Measurements from ENCODE around the gene TMEM129.
A peak's percentile ranks its signal among the peaks of the same experiment; 100 is the strongest.

TMEM129 gene

DNA sequence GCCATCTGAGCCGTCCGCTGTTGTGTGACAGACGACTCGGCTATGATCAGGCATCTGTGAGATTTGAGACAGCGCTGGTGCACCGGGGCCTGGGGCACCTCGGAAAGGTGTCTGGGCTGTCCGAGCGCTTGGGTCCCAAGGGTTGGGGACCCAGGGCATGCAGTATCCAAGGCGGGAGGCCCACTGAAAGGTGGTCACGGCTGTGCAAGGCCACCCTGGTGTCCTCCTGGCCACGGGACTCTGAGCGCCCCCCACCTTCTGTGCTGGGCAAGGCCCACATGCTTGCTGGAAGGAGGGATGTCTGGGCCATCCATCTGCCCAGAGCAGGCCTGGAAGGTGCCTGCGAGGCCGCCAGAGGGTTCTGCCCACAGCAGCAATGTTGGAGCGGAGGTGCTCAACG is 20.1 kb upstream of the TMEM129 start:
- DNase-seq = no peak

DNA sequence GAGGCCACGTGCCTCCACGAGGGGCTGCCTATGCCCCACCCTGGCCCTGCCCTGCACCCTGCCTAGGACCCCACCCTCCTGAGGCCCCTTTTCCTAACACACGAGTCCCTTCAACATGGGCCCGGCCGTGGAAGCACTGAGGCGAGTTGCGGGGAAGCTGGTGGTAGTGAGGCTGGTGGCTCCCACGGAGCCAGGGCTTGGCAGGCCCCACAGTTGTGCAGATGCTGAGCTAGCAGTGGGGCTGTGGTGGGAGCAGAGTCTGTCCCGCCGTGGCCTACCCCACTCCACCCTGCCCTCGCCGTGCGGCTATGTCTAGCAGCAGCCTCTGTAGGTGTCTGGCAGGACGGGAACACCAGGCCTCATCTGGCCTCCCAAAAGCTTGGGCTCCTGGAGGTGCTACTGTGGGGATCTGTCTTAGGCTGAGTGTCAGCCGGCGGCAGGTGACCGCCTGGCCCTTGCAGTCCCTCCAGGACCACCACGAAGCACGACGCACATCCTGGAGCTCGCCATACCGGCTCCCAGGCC is 19.0 kb upstream of the TMEM129 start:
- DNase-seq = no peak

- DNase-seq = no peak
Measured at GRCh38 chr4:1739358-1739757, 18.2 kb upstream of the TMEM129 start.

- no peak for DNase-seq
Measured at GRCh38 chr4:1738410-1738809, 17.3 kb upstream of the TMEM129 start.

DNA sequence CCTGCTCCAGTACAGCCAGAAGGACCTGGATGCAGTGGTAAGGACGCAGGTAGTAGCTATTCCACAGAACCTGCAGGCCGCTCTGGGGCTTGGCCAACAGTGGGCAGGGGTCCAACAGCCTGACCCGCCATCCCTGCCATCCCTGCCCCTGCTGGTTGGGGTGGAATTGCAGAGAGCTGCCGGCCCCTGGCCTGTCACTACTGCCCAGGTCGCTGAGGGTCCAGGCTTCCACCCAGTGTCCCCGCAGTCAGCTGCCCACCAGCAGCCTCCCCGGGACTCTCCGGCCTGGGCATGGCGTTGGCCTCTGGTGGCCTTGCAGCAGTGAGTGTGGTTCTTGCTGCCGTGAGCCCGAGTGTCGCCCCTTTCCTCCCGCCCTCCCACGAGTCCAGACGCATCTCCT is 16.5 kb upstream of the TMEM129 start:
- DNase-seq = no peak

DNA sequence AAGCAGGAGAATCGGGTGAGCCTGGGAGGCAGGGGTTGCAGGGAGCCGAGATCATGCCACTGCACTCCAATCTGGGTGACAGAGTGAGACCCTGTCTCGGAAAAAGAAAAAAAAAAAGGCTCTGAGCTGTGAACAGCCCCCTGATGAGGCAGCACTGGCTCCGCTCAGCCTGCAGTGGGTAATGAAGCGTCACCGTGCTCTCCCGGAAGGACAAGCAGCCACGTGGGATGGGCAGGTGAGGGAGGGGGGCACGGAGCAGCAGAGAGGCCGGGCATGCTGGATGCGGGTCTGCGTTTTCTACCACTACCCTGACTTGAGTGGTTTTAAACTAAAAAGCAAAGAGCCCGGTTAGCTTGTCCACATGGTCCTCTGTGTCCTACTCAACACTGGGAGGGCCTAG is 15.7 kb upstream of the TMEM129 start:
- no peak for DNase-seq

GRCh38 chr4:1735215-1735614 is 14.1 kb upstream of the TMEM129 start:
- DNase-seq = no peak

GRCh38 chr4:1732911-1733310 is 11.8 kb upstream of the TMEM129 start:
- DNase-seq = no peak

DNA sequence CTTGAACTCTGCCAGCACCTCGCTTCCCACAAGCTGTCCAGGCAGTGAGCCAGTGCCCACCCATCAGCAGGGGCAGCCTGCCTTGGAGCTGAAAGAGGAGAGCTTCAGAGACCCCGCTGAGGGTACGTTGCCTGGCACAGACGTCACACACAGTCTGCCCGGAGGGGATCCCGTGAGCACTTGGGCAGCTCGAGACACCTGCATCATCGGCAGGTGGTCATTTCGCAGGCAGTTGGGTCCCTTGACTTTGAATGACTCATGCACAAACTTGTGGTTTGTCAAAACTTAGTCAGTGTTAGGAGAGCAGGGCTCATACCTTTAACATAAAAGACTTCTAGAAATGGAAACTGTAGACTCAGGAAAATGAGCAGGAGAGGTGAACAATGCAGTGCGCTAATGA is 10.1 kb upstream of the TMEM129 start:
- no peak for DNase-seq

DNA sequence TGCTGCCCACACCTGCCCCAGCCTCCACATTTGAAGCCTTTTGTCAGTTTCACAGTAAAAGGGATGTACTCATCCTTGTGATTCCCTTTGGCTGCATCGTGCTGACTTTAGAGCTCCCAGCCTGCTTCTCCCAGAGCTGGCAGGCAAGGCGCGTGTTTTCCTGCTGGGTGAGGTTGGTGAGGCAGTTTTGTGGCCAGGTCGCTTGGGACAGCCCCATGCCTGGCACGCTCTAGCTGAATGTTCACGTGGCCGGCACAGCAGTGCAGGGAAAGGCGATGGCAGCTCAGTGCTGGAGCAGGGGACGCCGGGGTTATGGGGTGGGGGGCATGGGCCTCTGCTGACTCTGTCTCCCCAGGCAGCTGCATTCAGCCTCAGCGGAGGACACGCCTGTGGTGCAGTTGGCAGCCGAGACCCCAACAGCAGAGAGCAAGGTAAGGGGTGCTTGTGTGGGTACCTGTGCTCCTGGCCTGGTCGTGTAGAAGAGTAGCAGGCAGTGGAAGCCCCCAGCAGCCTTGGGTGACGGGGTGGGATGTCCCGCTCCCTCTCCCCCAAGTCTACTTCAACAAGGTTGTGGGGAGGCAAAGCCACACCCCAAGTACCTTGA is 9.5 kb upstream of the TMEM129 start:
- DNase-seq = no peak

DNA sequence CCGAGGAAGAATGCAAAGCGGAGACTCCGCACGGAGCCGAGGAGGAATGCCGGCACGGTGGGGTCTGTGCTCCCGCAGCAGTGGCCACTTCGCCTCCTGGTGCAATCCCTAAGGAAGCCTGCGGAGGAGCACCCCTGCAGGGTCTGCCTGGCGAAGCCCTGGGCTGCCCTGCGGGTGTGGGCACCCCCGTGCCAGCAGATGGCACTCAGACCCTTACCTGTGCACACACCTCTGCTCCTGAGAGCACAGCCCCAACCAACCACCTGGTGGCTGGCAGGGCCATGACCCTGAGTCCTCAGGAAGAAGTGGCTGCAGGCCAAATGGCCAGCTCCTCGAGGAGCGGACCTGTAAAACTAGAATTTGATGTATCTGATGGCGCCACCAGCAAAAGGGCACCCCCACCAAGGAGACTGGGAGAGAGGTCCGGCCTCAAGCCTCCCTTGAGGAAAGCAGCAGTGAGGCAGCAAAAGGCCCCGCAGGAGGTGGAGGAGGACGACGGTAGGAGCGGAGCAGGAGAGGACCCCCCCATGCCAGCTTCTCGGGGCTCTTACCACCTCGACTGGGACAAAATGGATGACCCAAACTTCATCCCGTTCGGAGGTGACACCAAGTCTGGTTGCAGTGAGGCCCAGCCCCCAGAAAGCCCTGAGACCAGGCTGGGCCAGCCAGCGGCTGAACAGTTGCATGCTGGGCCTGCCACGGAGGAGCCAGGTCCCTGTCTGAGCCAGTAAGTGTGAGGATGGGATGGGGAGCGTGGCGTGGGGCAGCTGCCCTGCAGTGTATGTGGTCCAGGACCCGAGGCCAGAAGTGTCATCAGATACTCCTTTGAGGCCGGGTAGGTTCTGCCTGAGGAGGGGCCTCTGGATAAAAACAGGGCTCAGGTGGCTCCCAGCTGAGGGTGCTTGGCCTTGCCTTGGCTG is 7.2 kb upstream of the TMEM129 start:
- DNase-seq = no peak

DNA sequence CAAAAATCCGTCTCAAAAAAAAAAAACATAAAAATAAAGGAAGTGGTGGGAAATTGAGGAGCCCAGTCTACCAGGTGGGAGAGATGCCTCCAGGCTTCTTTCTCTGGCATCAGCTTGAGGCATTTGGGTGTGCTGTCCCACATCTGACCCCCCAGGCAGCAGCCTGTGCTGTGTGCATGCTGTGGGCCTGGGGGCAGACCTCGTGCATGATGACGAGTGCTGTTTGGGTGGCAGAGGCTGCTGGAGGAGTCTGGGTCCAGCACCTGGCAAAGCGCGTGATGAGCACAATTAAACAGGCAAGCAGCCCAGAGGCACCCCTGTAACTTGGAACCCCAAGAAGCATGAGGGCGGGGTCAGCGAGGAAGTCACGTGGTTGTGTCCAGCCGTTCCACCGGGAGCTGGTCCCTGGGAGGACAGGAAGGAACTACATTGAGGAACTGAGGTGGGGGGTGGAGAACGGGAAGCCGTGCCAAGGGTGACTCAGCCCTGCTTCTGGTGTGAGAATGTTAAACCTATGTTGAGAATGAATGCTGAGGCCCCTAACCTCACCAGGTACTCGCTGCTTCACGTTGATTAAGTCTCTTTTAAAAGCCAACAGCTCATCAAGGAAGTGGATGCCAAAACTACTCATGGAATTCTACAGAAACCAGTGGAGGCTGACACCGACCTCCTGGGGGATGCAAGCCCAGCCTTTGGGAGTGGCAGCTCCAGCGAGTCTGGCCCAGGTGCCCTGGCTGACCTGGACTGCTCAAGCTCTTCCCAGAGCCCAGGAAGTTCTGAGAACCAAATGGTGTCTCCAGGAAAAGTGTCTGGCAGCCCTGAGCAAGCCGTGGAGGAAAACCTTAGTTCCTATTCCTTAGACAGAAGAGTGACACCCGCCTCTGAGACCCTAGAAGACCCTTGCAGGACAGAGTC is 6.3 kb upstream of the TMEM129 start:
- peak; percentile 71 for DNase-seq

DNA sequence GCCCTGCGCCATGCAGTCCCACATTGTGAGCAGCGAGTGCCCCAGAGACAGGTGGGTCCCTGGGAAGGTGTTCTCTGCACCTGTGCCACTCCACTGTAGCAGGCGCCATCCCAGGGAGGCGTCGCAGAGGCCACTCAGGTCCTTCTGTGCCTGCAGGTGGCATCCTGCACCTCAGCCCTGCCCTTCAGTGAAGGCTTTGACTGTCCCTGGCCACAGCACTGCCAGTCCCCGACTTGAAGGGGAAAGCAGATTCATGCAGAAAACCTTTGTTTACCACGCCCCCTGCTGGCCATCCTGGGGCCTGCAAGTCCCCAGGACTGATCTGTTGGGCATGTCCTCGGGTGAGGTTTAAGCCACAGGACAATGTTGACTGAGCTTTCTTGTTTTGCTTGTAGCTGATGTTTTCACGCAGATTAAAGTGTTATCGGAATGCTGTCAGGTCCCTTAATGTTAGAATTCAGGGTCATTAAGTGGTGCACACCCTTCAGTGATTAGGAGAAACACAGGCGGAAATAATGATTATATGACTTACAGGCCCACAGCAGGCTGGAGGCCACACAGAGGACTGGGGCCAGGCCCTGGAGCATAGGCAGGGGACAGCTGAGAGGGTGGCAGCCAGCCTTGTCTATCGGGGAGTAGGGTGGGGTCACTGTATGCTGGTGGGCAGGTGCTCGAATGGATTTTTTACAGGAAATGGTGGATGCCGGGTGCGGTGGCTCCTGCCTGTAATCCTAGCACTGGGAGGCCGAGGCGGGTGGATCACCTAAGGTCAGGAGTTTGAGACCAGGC is 5.2 kb upstream of the TMEM129 start:
- peak; percentile 95 for DNase-seq

DNA sequence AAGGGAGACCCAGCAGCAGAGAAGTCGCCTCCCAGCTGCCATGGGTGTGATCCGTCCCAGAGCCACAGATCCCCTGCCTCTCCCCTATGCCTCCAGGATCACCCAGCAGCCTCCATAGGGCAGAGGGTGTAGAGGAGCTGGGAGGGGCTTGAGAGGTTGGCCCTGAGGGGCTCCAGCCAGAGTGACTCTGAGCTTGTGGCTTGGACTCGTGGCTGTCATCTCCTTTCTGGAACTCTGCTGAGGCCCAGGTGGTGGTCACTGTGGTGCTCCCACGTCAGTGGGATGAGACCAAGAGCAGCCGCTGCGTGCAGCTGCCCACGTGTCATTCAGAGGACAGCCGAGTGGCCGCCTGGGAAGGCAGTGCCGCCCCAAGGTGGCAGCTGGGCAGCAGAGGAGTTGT is 4.4 kb upstream of the TMEM129 start:
- no peak for DNase-seq

DNA sequence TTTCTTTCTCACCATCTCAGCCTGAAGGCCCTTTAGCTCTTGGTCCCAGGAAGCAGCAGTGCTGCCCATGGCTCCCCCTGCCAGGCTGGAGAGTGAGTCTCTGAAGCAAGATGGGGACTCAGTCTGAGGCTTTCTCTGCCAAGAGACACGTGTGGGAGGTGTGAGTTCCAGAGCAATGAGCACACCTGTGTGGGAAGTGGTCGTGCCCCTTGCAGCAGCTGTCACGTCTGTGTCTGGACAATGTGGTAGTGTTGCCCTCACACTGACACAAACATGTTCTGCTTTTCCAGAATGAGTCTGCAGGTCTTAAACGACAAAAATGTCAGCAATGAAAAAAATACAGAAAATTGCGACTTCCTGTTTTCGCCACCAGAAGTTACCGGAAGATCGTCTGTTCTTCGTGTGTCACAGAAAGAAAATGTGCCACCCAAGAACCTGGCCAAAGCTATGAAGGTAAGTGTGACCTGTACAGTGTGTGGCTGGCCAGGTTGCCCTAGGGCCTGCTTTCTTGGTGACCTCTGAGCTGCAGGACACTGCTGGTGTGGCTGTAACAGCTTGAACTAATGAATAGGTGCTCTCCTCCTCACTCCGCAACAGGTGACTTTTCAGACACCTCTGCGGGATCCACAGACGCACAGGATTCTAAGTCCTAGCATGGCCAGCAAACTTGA is 2.1 kb upstream of the TMEM129 start:
- DNase-seq = peak; percentile 83

GRCh38 chr4:1722551-1723118 is 1.5 kb upstream of the TMEM129 start:
- peak; percentile 53 for DNase-seq

GRCh38 chr4:1721666-1722550 is 785 bp upstream of the TMEM129 start:
- peak; percentile 51 for DNase-seq

DNA sequence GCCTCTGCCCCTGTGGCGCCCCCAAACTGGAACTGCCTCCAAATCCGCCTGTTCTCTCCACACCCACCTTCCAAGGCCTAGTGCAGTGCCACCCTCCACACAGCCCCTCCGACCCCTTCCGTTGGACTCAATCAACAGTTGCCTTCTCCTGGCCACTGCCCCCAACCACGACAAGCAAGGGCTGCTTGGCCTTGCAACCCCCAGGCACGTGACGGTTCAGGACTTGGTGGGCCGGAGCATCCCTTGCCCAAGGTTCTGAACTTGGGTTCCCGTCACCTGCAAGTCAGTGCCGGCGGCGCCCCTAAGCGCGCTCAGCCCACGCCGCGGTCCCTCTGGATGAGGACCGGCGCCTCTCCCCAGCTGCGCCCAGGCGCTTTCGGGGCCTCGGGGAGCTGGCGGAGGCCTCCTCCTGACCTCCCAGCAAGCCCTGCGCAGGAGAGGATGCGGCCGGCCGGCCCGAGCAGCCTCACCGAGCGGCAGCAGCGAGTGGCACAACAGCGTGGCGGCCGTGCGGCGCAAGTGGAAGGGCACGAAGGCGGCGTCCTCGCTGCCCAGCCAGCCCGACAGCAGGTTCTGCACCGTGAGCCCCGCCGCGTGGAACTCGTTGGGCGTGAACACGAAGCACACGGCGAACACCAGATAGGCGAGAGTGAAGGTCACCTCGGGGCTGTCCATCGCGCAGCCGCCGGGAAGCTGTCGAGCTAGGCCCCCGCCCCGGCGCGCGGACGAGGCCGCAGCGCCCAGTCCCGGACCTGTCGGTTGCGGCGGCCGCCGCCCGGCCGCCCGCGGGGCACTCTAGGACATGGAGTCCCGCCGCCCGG is 750 bp downstream of the TMEM129 start:
- DNase-seq = peak; percentile 74

- no peak for DNase-seq
Measured at GRCh38 chr4:1718095-1718850, 2.9 kb downstream of the TMEM129 start.
